Skeletal muscle tissue (tissue), 4 donors: ENCODE measurements around the gene CAPS. TPM values are rescaled to one million over a fixed set of nuclear protein-coding genes. Genes with fewer than 3 reads are reported as not detected.

Source experiments
- H3K27ac ChIP-seq: one replicate; pipeline ENCODE4 v1.7.0; 2013; ENCODE audit warnings: mild to moderate bottlenecking, low read depth, low read length, inconsistent platforms
- H3K27me3 ChIP-seq, 3 donors: one replicate each; pipeline ENCODE4 v1.7.0; 2013; ENCODE audit warnings: low read length in 3 of 3; ENCODE audit not compliant: control insufficient read depth in 3 of 3, insufficient read depth in 3 of 3
- H3K36me3 ChIP-seq, 3 donors: one replicate each; pipeline ENCODE4 v1.7.0; 2013; ENCODE audit warnings: low read length in 3 of 3; ENCODE audit not compliant: control insufficient read depth in 3 of 3, insufficient read depth in 3 of 3
- H3K4me1 ChIP-seq, 3 donors: one replicate each; pipeline ENCODE4 v1.7.0; 2013; ENCODE audit warnings: low read length in 3 of 3, mild to moderate bottlenecking in 3 of 3; ENCODE audit not compliant: control insufficient read depth in 3 of 3, insufficient read depth in 3 of 3
- H3K4me3 ChIP-seq, 3 donors: one replicate each; pipeline ENCODE4 v1.7.0; 2013; ENCODE audit warnings: low read length in 3 of 3
- H3K9ac ChIP-seq, 3 donors: one replicate each; pipeline ENCODE4 v1.7.0; 2013; ENCODE audit warnings: low read length in 3 of 3, mild to moderate bottlenecking in 3 of 3, moderate library complexity in 2 of 3, low read depth in 1 of 3
- H3K9me3 ChIP-seq, 3 donors: one replicate each; pipeline ENCODE4 v1.7.0; 2013; ENCODE audit warnings: low read length in 3 of 3; ENCODE audit not compliant: control insufficient read depth in 3 of 3
- total RNA-seq: library from RNA; depleted of rRNA; stranded (reverse); fragments of >200 nt; gene quantifications from one replicate; pipeline ENCODE4 v1.2.3, GENCODE V29; 2014
- donor health status: Osteomylitis.

The CAPS gene
- total RNA-seq, 1 donor from 2014 or later, result 1.6 TPM

GRCh38 chr19:5953030-5953589 lies 39.1 kb downstream of the CAPS start:
- H3K4me1 ChIP-seq, result peaks cover 53 to 73% (median 55%) of the 10 kb centered on the region in 3 donors
- peaks cover 0 to 11% (median 6%) of the 10 kb centered on the region in 3 donors for H3K36me3 ChIP-seq
- no peak overlapping the region for H3K27ac ChIP-seq
- no peak overlapping the region for H3K9ac ChIP-seq
- H3K9me3 ChIP-seq, result no peaks in the 10 kb centered on the region
- H3K4me3 ChIP-seq, result peak overlapping the region in 1 of 3 donors; percentile 4
- no peaks in the 10 kb centered on the region for H3K27me3 ChIP-seq

DNA sequence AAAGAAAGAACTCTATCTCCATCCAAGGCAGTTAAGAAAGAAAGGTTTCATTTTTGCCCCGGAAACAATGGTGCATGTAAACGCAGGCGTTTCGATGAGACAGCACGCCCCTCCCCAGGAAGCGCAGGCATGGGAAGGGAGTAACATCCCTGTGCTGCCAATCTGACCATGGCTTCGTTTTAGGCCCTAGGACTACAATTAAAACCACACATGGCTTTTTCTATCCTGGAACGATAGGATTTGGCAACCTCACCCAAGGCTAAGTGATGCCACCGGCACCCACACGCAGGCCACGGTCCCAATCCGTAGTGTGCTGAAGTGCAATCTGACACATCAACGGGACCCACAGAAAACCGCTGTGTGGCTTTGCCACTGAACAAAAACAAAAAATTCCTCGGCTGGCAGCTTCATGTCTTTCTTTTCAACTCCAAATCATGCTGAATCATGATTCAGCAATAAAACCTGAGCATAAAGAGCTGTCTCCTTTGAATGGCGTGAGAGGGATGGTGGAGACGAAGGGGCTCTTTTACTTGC lies 39.7 kb downstream of the CAPS start:
- no peak overlapping the region for H3K4me3 ChIP-seq

DNA sequence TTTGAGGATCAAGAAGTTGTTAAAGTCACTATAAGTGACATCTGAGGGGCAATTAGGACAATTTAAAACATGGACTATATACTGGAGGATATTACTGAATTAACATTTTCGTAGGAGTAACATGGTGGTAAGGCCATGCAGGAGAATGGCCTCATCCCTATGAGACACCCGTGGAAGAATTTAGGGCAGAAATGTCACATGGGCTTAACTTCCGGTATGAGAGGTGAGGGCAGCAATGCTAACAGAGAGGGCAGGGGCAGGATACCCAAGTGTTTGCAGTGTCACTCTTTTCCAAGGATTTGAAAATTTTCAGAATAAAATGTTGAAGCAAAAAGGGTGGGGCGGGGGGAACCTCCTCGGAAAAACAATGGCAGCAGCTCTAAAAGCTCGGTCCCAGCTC lies 40.2 kb downstream of the CAPS start:
- Histone ChIP-seq H3K9ac (peak overlapping the region in 2 of 3 donors; percentile 14 to 40), H3K36me3 (peaks cover 0 to 14% (median 8%) of the 10 kb centered on the region in 3 donors), H3K27ac (no peak overlapping the region), H3K4me3 (peak overlapping the region in 2 of 3 donors; percentile 4 to 35), H3K9me3 (no peaks in the 10 kb centered on the region), H3K27me3 (no peaks in the 10 kb centered on the region), H3K4me1 (peaks cover 58 to 80% (median 62%) of the 10 kb centered on the region in 3 donors)

More for the DNA sequence above, 39.7 kb downstream of the CAPS start:
- H3K4me1 ChIP-seq, result peaks cover 57 to 77% (median 59%) of the 10 kb centered on the region in 3 donors
- H3K27me3 ChIP-seq, result no peaks in the 10 kb centered on the region
- peak overlapping the region in 1 of 3 donors; percentile 14 for H3K9ac ChIP-seq
- H3K36me3 ChIP-seq, result peaks cover 0 to 12% (median 8%) of the 10 kb centered on the region in 3 donors
- no peak overlapping the region for H3K27ac ChIP-seq
- H3K9me3 ChIP-seq, result no peaks in the 10 kb centered on the region

DNA sequence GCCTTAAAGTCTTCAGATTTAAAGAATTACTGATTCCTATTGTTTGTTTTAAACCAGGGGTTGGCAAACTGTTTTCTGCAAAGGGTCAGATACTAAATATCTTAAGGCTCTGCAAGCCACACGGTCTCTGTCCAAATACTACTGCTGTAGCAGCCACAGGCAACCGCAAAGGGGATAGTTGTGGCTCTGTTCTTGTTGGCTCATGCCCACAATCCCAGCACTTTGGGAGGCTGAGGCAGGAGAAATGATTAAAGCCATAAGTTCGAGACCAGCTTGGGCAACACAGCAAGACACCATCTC lies 41.5 kb downstream of the CAPS start:
- peaks cover 0 to 5% (median 4%) of the 10 kb centered on the region in 3 donors for H3K36me3 ChIP-seq
- H3K27ac ChIP-seq, result no peak overlapping the region
- peaks cover 62 to 81% (median 71%) of the 10 kb centered on the region in 3 donors for H3K4me1 ChIP-seq
- no peak overlapping the region for H3K9ac ChIP-seq
- no peaks in the 10 kb centered on the region for H3K27me3 ChIP-seq
- no peak overlapping the region for H3K4me3 ChIP-seq
- H3K9me3 ChIP-seq, result no peaks in the 10 kb centered on the region

GRCh38 chr19:5956323-5956722 lies 42.3 kb downstream of the CAPS start:
- no peak overlapping the region for H3K9ac ChIP-seq
- H3K4me1 ChIP-seq, result peaks cover 59 to 80% (median 73%) of the 10 kb centered on the region in 3 donors
- H3K27me3 ChIP-seq, result no peaks in the 10 kb centered on the region
- peaks cover 0 to 5% (median 4%) of the 10 kb centered on the region in 3 donors for H3K36me3 ChIP-seq
- no peak overlapping the region for H3K4me3 ChIP-seq
- H3K9me3 ChIP-seq, result no peaks in the 10 kb centered on the region
- no peak overlapping the region for H3K27ac ChIP-seq

GRCh38 chr19:5956728-5957127 lies 42.7 kb downstream of the CAPS start:
- Histone ChIP-seq H3K36me3 (peaks cover 0 to 5% (median 3%) of the 10 kb centered on the region in 3 donors), H3K27me3 (no peaks in the 10 kb centered on the region), H3K27ac (no peak overlapping the region), H3K9ac (no peak overlapping the region), H3K9me3 (no peaks in the 10 kb centered on the region), H3K4me3 (no peak overlapping the region), H3K4me1 (peaks cover 59 to 80% (median 72%) of the 10 kb centered on the region in 3 donors)

DNA sequence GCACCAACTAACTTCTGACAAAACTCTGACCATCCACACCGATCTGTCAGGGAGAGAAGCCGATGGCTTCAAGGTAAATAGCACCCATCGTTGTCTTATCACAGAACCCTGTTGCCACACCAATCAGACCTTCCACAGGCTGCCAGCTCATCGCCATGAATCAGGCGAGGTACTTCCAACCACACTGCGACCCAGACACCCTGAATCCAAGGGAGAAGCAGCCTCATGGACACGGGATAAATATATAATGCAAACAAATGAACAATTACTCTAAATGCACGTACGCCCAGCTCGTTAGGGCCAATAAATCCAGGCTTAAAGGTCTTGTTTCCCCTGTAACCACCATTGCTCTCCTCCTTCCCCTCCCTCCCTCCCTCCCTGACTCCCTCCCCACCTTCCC lies 43.1 kb downstream of the CAPS start:
- peaks cover 0 to 5% (median 3%) of the 10 kb centered on the region in 3 donors for H3K36me3 ChIP-seq
- H3K27me3 ChIP-seq, result no peaks in the 10 kb centered on the region
- H3K4me3 ChIP-seq, result no peak overlapping the region
- peaks cover 59 to 80% (median 72%) of the 10 kb centered on the region in 3 donors for H3K4me1 ChIP-seq
- no peak overlapping the region for H3K9ac ChIP-seq
- no peaks in the 10 kb centered on the region for H3K9me3 ChIP-seq
- no peak overlapping the region for H3K27ac ChIP-seq

GRCh38 chr19:5958074-5958850 lies 44.2 kb downstream of the CAPS start:
- peaks cover 58 to 80% (median 69%) of the 10 kb centered on the region in 3 donors for H3K4me1 ChIP-seq
- H3K27me3 ChIP-seq, result no peaks in the 10 kb centered on the region
- H3K9ac ChIP-seq, result peak overlapping the region in 1 of 3 donors; percentile 33
- H3K4me3 ChIP-seq, result no peak overlapping the region
- peaks cover 0 to 5% (median 3%) of the 10 kb centered on the region in 3 donors for H3K36me3 ChIP-seq
- H3K27ac ChIP-seq, result no peak overlapping the region
- no peaks in the 10 kb centered on the region for H3K9me3 ChIP-seq

DNA sequence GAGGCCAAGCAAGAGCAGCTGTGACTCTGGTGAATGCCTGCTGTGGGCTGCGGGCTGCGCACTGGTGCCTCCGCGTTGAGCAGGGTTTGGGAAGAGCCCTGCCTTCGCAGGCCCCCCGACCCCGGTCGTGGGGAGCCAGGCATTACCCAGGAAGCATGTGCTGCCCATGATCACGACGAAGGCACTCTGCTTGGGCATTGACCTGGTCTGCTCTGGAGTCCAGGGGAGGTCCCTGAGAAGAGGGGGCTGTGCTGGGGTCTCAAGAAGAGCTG lies 44.7 kb downstream of the CAPS start:
- Histone ChIP-seq H3K27me3 (no peaks in the 10 kb centered on the region), H3K9ac (no peak overlapping the region), H3K27ac (no peak overlapping the region), H3K4me3 (no peak overlapping the region), H3K36me3 (peaks cover 0 to 5% (median 3%) of the 10 kb centered on the region in 3 donors), H3K4me1 (peaks cover 53 to 79% (median 68%) of the 10 kb centered on the region in 3 donors), H3K9me3 (no peaks in the 10 kb centered on the region)
